RWPE2 (cell line): ENCODE data around the gene VSTM5.

ENCODE experiments used
- ATAC-seq: fragments of 200-7000 bp; cut with Tn5 transposase; 3 replicates; pipeline ENCODE4 v1.9.1; 2021; ENCODE audit warnings: low read depth
- DNase-seq: peaks from one replicate; pipeline ENCODE4 v3.0.0-alpha.2; 2020; ENCODE audit warnings: low spot score
- H3K27ac ChIP-seq: fragments of 450-650 bp; 2 replicates; pipeline ENCODE4 v1.5.1; 2017; ENCODE audit warnings: mild to moderate bottlenecking; ENCODE audit not compliant: poor library complexity, severe bottlenecking
- H3K27me3 ChIP-seq: fragments of 250-450 bp; sonication (Bioruptor Pico); 2 replicates; pipeline ENCODE4 v1.5.1; 2021; ENCODE audit warnings: mild to moderate bottlenecking, moderate library complexity; ENCODE audit not compliant: insufficient read depth, poor library complexity, severe bottlenecking
- H3K36me3 ChIP-seq: fragments of 250-450 bp; sonication (Bioruptor Pico); 2 replicates; pipeline ENCODE4 v1.5.1; 2020; ENCODE audit warnings: low read depth, mild to moderate bottlenecking, moderate library complexity
- H3K4me1 ChIP-seq: fragments of 250-450 bp; sonication (Bioruptor Pico); 2 replicates; pipeline ENCODE4 v1.5.1; 2021; ENCODE audit warnings: mild to moderate bottlenecking, moderate library complexity; ENCODE audit not compliant: insufficient read depth, poor library complexity, severe bottlenecking
- H3K4me3 ChIP-seq: fragments of 250-450 bp; sonication (Bioruptor Pico); 2 replicates; pipeline ENCODE4 v1.5.1; 2021; ENCODE audit warnings: mild to moderate bottlenecking, moderate library complexity; ENCODE audit not compliant: severe bottlenecking
- H3K9me3 ChIP-seq: fragments of 250-450 bp; sonication (Bioruptor Pico); 2 replicates; pipeline ENCODE4 v1.5.1; 2021; ENCODE audit warnings: mild to moderate bottlenecking, moderate library complexity; ENCODE audit not compliant: severe bottlenecking
- CTCF ChIP-seq: fragments of 450-650 bp; IDR thresholded peaks from one replicate; pipeline ENCODE4 v1.5.1; 2017; ENCODE audit warnings: mild to moderate bottlenecking, moderate library complexity; ENCODE audit not compliant: poor library complexity, severe bottlenecking

The VSTM5 gene

DNA sequence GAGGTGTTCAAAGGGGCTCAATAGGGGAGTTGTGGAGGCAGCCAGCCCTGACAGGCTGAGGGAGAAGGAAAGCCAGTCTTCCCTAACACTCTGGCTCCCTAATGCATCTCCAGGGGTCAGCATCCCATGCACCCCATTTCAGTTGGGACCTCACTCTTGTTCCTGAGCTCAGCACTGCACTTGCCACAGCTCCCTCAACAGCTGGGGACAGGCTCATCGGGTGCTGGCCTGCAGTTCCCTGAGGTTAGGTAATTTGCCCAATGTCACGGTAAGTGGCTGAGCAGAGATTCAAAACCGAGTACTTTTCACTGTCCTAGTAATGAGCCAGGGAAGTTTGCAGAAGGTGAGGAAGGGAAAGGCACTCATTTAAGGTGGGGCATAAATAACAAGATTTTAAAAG lies 20.8 kb downstream of the VSTM5 start:
- H3K27me3 ChIP-seq, result no peaks in the 10 kb centered on the region
- H3K36me3 ChIP-seq, result no peaks in the 10 kb centered on the region
- ATAC-seq, result no peak
- no peak overlapping the region for H3K27ac ChIP-seq
- DNase-seq, result no peak
- no peak for TF ChIP-seq CTCF
- H3K9me3 ChIP-seq, result no peaks in the 10 kb centered on the region
- H3K4me3 ChIP-seq, result no peak overlapping the region
- no peaks in the 10 kb centered on the region for H3K4me1 ChIP-seq

DNA sequence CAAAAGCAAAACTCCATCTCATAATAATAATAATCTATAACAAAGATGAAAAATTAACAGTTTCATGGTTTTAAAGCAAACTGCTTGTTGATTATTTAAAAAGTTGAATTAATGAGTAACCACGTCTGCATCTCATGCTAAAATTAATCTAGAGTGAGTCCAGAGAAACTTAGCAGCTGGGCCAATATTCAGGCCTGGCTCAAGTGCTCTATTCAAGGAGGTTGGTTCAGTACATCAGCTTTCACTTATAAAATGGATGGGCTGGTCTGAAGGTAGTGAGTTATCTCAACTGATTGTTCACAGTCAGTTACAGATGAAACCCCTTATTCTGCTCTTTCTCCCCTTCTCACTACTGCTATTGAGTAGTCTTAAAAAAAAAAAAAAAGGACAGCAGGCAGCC lies 23.1 kb downstream of the VSTM5 start:
- no peak overlapping the region for H3K27ac ChIP-seq
- ATAC-seq (no peak), DNase-seq (no peak)
- no peaks in the 10 kb centered on the region for H3K36me3 ChIP-seq
- TF ChIP-seq CTCF, result no peak
- H3K4me1 ChIP-seq, result no peaks in the 10 kb centered on the region
- no peaks in the 10 kb centered on the region for H3K27me3 ChIP-seq
- H3K4me3 ChIP-seq, result no peak overlapping the region
- H3K9me3 ChIP-seq, result no peaks in the 10 kb centered on the region

DNA sequence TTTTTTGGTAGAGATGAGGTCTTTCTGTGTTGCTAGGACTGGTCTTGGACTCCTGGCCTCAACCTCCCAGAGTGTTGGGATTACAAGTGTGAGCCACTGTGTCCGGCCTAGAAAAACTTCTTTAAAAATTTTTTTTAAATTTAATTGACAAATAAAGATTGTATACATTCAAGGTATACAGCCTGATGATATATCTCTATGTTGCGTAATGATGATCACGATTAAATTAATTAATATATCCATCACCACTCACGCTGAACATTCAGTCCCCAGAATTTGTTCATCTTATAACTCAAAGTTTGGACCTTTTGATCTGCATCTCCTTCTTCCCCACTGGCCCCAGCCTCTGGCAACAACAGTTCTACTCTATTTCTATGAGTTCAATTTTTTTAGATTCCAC lies 27.2 kb downstream of the VSTM5 start:
- DNase-seq (no peak), ATAC-seq (no peak)
- no peaks in the 10 kb centered on the region for H3K36me3 ChIP-seq
- no peak overlapping the region for H3K4me3 ChIP-seq
- H3K27ac ChIP-seq, result no peak overlapping the region
- H3K9me3 ChIP-seq, result no peaks in the 10 kb centered on the region
- H3K27me3 ChIP-seq, result no peaks in the 10 kb centered on the region
- no peaks in the 10 kb centered on the region for H3K4me1 ChIP-seq
- TF ChIP-seq CTCF, result no peak

DNA sequence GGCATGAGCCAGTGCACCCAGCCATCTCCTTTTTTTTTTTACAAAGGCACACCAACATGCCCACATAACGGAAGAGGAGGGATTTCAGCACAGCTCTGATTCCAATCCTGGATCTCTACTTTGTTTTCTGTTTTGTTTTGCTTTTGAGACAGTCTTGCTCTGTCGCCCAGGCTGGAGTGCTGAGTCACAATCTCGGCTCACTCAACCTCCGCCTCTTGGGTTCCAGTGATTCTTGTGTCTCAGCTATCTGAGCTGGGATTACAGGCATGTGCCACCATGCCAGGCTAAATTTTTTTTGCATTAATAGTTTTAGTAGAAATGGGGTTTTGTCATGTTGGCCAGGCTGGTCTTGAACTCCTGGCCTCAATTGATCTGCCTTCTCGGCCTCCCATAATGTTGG lies 28.1 kb downstream of the VSTM5 start:
- Histone ChIP-seq H3K27ac (no peak overlapping the region), H3K27me3 (no peaks in the 10 kb centered on the region), H3K36me3 (no peaks in the 10 kb centered on the region), H3K4me1 (no peaks in the 10 kb centered on the region), H3K9me3 (no peaks in the 10 kb centered on the region), H3K4me3 (no peak overlapping the region)
- DNase-seq (no peak), ATAC-seq (no peak)
- no peak for TF ChIP-seq CTCF

DNA sequence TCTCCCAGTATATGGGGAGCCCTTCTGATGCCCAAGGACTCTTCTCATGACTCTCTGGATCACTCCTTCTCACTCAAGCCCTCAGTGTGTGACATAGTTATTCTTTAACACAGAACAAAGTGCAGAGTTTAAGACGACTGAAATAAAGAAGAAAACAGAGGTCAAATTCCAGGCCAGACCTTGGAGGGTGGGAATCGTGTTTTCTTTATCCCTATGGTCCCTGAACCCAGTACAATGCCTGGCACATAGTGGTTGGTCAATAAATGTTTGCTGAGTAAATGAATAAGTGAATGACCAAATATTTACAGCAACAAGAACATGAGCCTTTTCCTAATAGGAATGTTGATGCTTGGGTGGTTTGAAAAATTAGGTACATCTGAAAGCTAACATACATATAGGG lies 28.8 kb downstream of the VSTM5 start:
- H3K9me3 ChIP-seq, result no peaks in the 10 kb centered on the region
- no peak for ATAC-seq

More for the DNA sequence above, 28.8 kb downstream of the VSTM5 start:
- no peak for DNase-seq
- no peak for TF ChIP-seq CTCF
- Histone ChIP-seq H3K4me1 (no peaks in the 10 kb centered on the region), H3K36me3 (no peaks in the 10 kb centered on the region), H3K4me3 (no peak overlapping the region), H3K27ac (no peak overlapping the region), H3K27me3 (no peaks in the 10 kb centered on the region)
